Measurements from ENCODE around the gene IFT88.

Gene IFT88

GRCh38 chr13:20547479-20547908 lies 19.5 kb upstream of the IFT88 start:
- no peak for TF ChIP-seq ZNF274 (IDR thresholded peaks at IDR 0.05; ENCODE audit: low read depth, low read length)
- no peak overlapping the region for H3K4me3 ChIP-seq (ENCODE audit: low read length)

- no peak overlapping the region for H3K4me3 ChIP-seq (ENCODE audit: low read length)
- no peak for TF ChIP-seq ZNF274 (IDR thresholded peaks at IDR 0.05; ENCODE audit: low read depth, low read length)
Observed at GRCh38 chr13:20550799-20551198, 16.2 kb upstream of the IFT88 start.

- TF ChIP-seq ZNF274 (IDR thresholded peaks at IDR 0.05; ENCODE audit: low read depth, low read length) = no peak
- no peak overlapping the region for H3K4me3 ChIP-seq (ENCODE audit: low read length)
Observed at GRCh38 chr13:20553311-20553710, 13.6 kb upstream of the IFT88 start.

GRCh38 chr13:20558982-20559381 lies 8.0 kb upstream of the IFT88 start:
- TF ChIP-seq ZNF274 (IDR thresholded peaks at IDR 0.05; ENCODE audit: low read depth, low read length) = no peak

GRCh38 chr13:20559659-20560356 lies 7.1 kb upstream of the IFT88 start:
- no peak for TF ChIP-seq ZNF274 (IDR thresholded peaks at IDR 0.05; ENCODE audit: low read depth, low read length)
- H3K4me3 ChIP-seq (ENCODE audit: low read length) = no peak overlapping the region

More at GRCh38 chr13:20558982-20559381, 8.0 kb upstream of the IFT88 start:
- H3K4me3 ChIP-seq (ENCODE audit: low read length) = no peak overlapping the region

GRCh38 chr13:20561741-20562140 lies 5.2 kb upstream of the IFT88 start:
- H3K4me3 ChIP-seq (ENCODE audit: low read length) = no peak overlapping the region
- no peak for TF ChIP-seq ZNF274 (IDR thresholded peaks at IDR 0.05; ENCODE audit: low read depth, low read length)

GRCh38 chr13:20565115-20565736 lies 1.7 kb upstream of the IFT88 start:
- no peak for TF ChIP-seq ZNF274 (IDR thresholded peaks at IDR 0.05; ENCODE audit: low read depth, low read length)
- no peak overlapping the region for H3K4me3 ChIP-seq (ENCODE audit: low read length)

GRCh38 chr13:20566468-20566897 lies 474 bp upstream of the IFT88 start:
- TF ChIP-seq ZNF274 (IDR thresholded peaks at IDR 0.05; ENCODE audit: low read depth, low read length) = no peak
- H3K4me3 ChIP-seq (ENCODE audit: low read length) = peak overlapping the region; percentile 85

- TF ChIP-seq ZNF274 (IDR thresholded peaks at IDR 0.05; ENCODE audit: low read depth, low read length) = no peak
- peak overlapping the region; percentile 69 for H3K4me3 ChIP-seq (ENCODE audit: low read length)
Observed at GRCh38 chr13:20567881-20568528, 1.0 kb downstream of the IFT88 start.

GRCh38 chr13:20570517-20570916 lies 3.6 kb downstream of the IFT88 start:
- H3K4me3 ChIP-seq (ENCODE audit: low read length) = no peak overlapping the region
- no peak for TF ChIP-seq ZNF274 (IDR thresholded peaks at IDR 0.05; ENCODE audit: low read depth, low read length)

- TF ChIP-seq ZNF274 (IDR thresholded peaks at IDR 0.05; ENCODE audit: low read depth, low read length) = no peak
- H3K4me3 ChIP-seq (ENCODE audit: low read length) = no peak overlapping the region
Observed at GRCh38 chr13:20571676-20572075, 4.7 kb downstream of the IFT88 start.

- no peak overlapping the region for H3K4me3 ChIP-seq (ENCODE audit: low read length)
- no peak for TF ChIP-seq ZNF274 (IDR thresholded peaks at IDR 0.05; ENCODE audit: low read depth, low read length)
Observed at GRCh38 chr13:20573186-20573585, 6.2 kb downstream of the IFT88 start.

GRCh38 chr13:20573636-20574035 lies 6.7 kb downstream of the IFT88 start:
- TF ChIP-seq ZNF274 (IDR thresholded peaks at IDR 0.05; ENCODE audit: low read depth, low read length) = no peak
- H3K4me3 ChIP-seq (ENCODE audit: low read length) = no peak overlapping the region

GRCh38 chr13:20579191-20579590 lies 12.2 kb downstream of the IFT88 start:
- H3K4me3 ChIP-seq (ENCODE audit: low read length) = no peak overlapping the region
- TF ChIP-seq ZNF274 (IDR thresholded peaks at IDR 0.05; ENCODE audit: low read depth, low read length) = no peak

- no peak for TF ChIP-seq ZNF274 (IDR thresholded peaks at IDR 0.05; ENCODE audit: low read depth, low read length)
- no peak overlapping the region for H3K4me3 ChIP-seq (ENCODE audit: low read length)
Observed at GRCh38 chr13:20580257-20580656, 13.3 kb downstream of the IFT88 start.

All from GM08714 (cell line).